Measurements from ENCODE around the gene FZD4.

FZD4 gene

GRCh38 chr11:86906198-86906597 is 49.0 kb downstream of the FZD4 start:
- DNase-seq, result no peak

DNA sequence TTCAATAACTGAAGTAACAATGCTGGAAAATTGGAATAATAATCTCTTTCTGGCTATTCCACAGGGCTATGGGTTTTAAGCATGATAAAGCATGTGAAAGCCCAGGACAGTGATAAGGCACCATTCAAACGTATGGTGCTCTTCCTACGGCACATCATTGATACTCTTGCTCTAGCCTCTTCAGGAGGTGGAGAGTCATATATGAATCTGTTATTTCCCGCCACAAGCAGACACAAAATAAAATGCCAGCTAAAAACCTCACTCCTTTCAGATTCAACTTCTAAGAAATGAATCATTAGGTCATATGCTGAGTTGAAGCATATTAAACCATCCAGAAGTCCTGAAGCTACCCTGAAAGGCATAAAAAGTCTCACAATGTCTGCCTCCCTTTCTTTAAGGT is 49.9 kb downstream of the FZD4 start:
- DNase-seq, result peak in 1 of 5 donors; percentile 13

GRCh38 chr11:86904001-86904400 is 51.2 kb downstream of the FZD4 start:
- no peak for DNase-seq

DNA sequence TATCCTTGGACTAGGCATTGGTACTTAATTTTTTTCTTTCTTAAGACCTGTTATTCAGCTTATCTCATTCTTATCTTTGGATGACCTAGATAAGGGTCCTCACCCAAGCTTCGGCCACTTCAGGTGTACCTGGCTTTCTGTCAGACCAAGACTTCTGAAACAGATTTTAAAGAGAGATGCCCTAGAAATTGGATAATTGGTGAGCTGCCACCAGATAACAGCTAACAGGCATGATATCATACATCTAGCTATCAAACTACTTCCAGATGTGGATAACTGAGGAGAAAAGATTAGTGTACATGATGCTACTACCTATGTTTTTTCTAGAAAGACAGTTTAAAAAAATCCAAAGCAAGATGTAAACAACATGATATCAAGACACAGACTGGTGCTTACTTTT is 52.9 kb downstream of the FZD4 start:
- no peak for DNase-seq

DNA sequence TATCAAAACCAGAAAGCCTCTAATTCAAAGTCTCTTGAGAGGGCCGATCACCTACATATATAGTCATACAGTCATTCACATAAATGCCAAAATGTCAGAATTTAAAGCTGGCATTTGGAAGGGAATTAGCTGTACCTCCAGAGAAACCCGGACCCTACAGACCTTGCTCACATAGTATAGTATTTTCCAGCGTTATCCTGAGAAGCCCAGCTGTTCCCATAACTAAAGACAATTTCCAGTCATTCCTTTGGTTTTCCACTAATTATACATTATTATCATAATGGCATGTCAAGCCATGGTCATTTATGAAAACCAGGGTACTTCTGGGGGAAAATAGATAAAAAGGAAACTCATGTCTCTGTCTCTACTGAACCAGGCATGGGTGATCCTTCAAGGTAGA is 53.6 kb downstream of the FZD4 start:
- no peak for DNase-seq

- no peak for DNase-seq
Observed at GRCh38 chr11:86900162-86900561, 55.0 kb downstream of the FZD4 start.

DNA sequence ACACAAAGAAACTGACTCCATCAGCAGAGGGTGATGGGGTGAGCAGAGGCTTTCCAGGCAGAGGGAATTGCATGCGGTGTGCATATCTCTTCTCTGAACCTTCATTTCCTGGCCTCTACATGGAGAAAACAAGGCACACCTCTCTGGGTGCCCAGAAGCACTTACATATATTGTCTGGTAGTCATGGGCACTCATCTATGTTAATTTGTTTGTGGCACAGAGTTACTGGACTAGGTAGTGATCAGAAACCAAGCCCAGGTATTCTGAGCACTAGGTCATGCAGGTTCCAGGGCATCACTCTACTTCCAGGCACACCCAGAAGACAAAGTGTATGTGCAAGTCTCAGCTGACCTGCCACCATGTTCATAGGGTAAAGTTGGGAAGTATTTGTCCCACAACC is 56.5 kb downstream of the FZD4 start:
- DNase-seq, result no peak

- DNase-seq, result no peak
Observed at GRCh38 chr11:86896441-86896841, 58.8 kb downstream of the FZD4 start.
